Trophoblast cell (in vitro differentiated cells and primary cell): ENCODE results near the gene PLK4.

Experiments
- DNase-seq, 2 donors: peaks; one replicate each; pipeline ENCODE4 v3.0.0-alpha.2; 2016
- H2AFZ ChIP-seq: 2 replicates; pipeline ENCODE4 v1.6.1; 2013; ENCODE audit warnings: low read length, moderate library complexity, mild to moderate bottlenecking; ENCODE audit not compliant: insufficient read depth, poor library complexity
- H2AK5ac ChIP-seq: 2 replicates; pipeline ENCODE4 v1.6.1; 2013; ENCODE audit warnings: mild to moderate bottlenecking, low read length
- H2BK120ac ChIP-seq: 2 replicates; pipeline ENCODE4 v1.6.1; 2013; ENCODE audit warnings: low read length, mild to moderate bottlenecking, moderate library complexity; ENCODE audit not compliant: insufficient read depth, poor library complexity
- H2BK12ac ChIP-seq: 2 replicates; pipeline ENCODE4 v1.6.1; 2013; ENCODE audit warnings: mild to moderate bottlenecking, low read length, moderate library complexity
- H2BK5ac ChIP-seq: 2 replicates; pipeline ENCODE4 v1.6.1; 2013; ENCODE audit warnings: low read length, low read depth, moderate library complexity, mild to moderate bottlenecking; ENCODE audit not compliant: poor library complexity
- H3K14ac ChIP-seq: 2 replicates; pipeline ENCODE4 v1.6.1; 2013; ENCODE audit warnings: mild to moderate bottlenecking, low read length
- H3K18ac ChIP-seq: 2 replicates; pipeline ENCODE4 v1.6.1; 2013; ENCODE audit warnings: mild to moderate bottlenecking, low read length
- H3K23ac ChIP-seq: 2 replicates; pipeline ENCODE4 v1.6.1; 2013; ENCODE audit warnings: low read length
- H3K27ac ChIP-seq: 2 replicates; pipeline ENCODE4 v1.5.1; 2013; ENCODE audit warnings: low read depth, mild to moderate bottlenecking, inconsistent platforms, low read length, moderate library complexity
- H3K27me3 ChIP-seq: 2 replicates; pipeline ENCODE4 v1.6.1; 2013; ENCODE audit warnings: inconsistent platforms, mild to moderate bottlenecking, low read length, moderate library complexity; ENCODE audit not compliant: insufficient read depth
- H3K36me3 ChIP-seq, 2 experiments: 1 replicate in 1 of 2; 2 replicates in 1 of 2; pipeline ENCODE4 v1.6.1; 2013; ENCODE audit warnings: low read length in 2 of 2, mild to moderate bottlenecking in 2 of 2, moderate library complexity in 1 of 2; ENCODE audit not compliant: insufficient read depth in 2 of 2, control insufficient read depth in 1 of 2
- H3K4ac ChIP-seq: 2 replicates; pipeline ENCODE4 v1.6.1; 2013; ENCODE audit warnings: low read depth, mild to moderate bottlenecking, low read length, moderate library complexity
- H3K4me1 ChIP-seq, 2 experiments: 1 replicate in 1 of 2; 2 replicates in 1 of 2; pipeline ENCODE4 v1.6.1; 2013; ENCODE audit warnings: low read length in 2 of 2, mild to moderate bottlenecking in 2 of 2, moderate library complexity in 1 of 2; ENCODE audit not compliant: insufficient read depth in 2 of 2, control insufficient read depth in 1 of 2
- H3K4me2 ChIP-seq: 2 replicates; pipeline ENCODE4 v1.6.1; 2013; ENCODE audit warnings: inconsistent platforms, mild to moderate bottlenecking, low read length, moderate library complexity
- H3K4me3 ChIP-seq: 2 replicates; pipeline ENCODE4 v1.5.1; 2013; ENCODE audit warnings: mild to moderate bottlenecking, low read depth, low read length, inconsistent platforms
- H3K79me1 ChIP-seq: one replicate; pipeline ENCODE4 v1.6.1; 2013; ENCODE audit warnings: low read length
- H3K79me2 ChIP-seq: 2 replicates; pipeline ENCODE4 v1.6.1; 2013; ENCODE audit warnings: low read length, mild to moderate bottlenecking; ENCODE audit not compliant: control insufficient read depth, insufficient read depth, poor library complexity
- H3K9ac ChIP-seq: 2 replicates; pipeline ENCODE4 v1.6.1; 2013; ENCODE audit warnings: mild to moderate bottlenecking, low read length
- H3K9me3 ChIP-seq: 2 replicates; pipeline ENCODE4 v1.6.1; 2013; ENCODE audit warnings: low read depth, mild to moderate bottlenecking, control low read depth, inconsistent platforms, low read length; ENCODE audit not compliant: insufficient read depth
- H4K12ac ChIP-seq: 2 replicates; pipeline ENCODE4 v1.6.1; 2013; ENCODE audit warnings: low read depth, mild to moderate bottlenecking, low read length, moderate library complexity
- H4K8ac ChIP-seq: 2 replicates; pipeline ENCODE4 v1.6.1; 2013; ENCODE audit warnings: low read depth, mild to moderate bottlenecking, low read length, moderate library complexity
- H4K91ac ChIP-seq: one replicate; pipeline ENCODE4 v1.6.1; 2013; ENCODE audit warnings: low read depth, mild to moderate bottlenecking, low read length, moderate library complexity
- WGBS: extraction: QIAGEN DNeasy Blood & Tissue Kit; methylation state at CpG from one replicate; pipeline ENCODE4 v1.1.7; 2013; ENCODE audit warnings: missing lambda C conversion rate; ENCODE audit not compliant: insufficient read length, insufficient coverage; ENCODE audit errors: extremely low coverage; 5-methylcytosine and 5-hydroxymethylcytosine counted together

Gene PLK4

GRCh38 chr4:127846061-127846460 lies 34.6 kb upstream of the PLK4 start:
- Histone ChIP-seq H2AK5ac (no peak overlapping the region), H3K79me2 (no peaks in the 10 kb centered on the region), H3K4me1 (peaks cover 4 to 15% of the 10 kb centered on the region in 2 experiments), H3K4me3 (no peak overlapping the region), H3K4me2 (no peak overlapping the region), H2AFZ (no peak overlapping the region), H4K12ac (no peak overlapping the region), H3K27ac (no peak overlapping the region), H3K4ac (no peak overlapping the region), H4K8ac (no peak overlapping the region), H3K23ac (no peak overlapping the region), H3K18ac (no peak overlapping the region), H3K79me1 (no peaks in the 10 kb centered on the region), H3K9ac (no peak overlapping the region), H3K14ac (no peak overlapping the region), H2BK5ac (no peak overlapping the region), H3K27me3 (no peaks in the 10 kb centered on the region), H2BK12ac (no peak overlapping the region), H3K36me3 (no peaks in the 10 kb centered on the region), H4K91ac (no peak overlapping the region), H2BK120ac (no peak overlapping the region), H3K9me3 (peaks cover 2% of the 10 kb centered on the region)
- DNase-seq: no peak

GRCh38 chr4:127846765-127847164 lies 33.9 kb upstream of the PLK4 start:
- DNase-seq: no peak
- Histone ChIP-seq H3K4me1 (peaks cover 4 to 15% of the 10 kb centered on the region in 2 experiments), H3K18ac (no peak overlapping the region), H3K23ac (no peak overlapping the region), H3K4me2 (no peak overlapping the region), H3K36me3 (no peaks in the 10 kb centered on the region), H3K9ac (no peak overlapping the region), H4K8ac (no peak overlapping the region), H3K4me3 (no peak overlapping the region), H3K4ac (no peak overlapping the region), H3K27ac (no peak overlapping the region), H2BK5ac (no peak overlapping the region), H3K79me1 (no peaks in the 10 kb centered on the region), H4K91ac (no peak overlapping the region), H2BK120ac (no peak overlapping the region), H4K12ac (no peak overlapping the region), H2BK12ac (no peak overlapping the region), H3K27me3 (no peaks in the 10 kb centered on the region), H2AFZ (no peak overlapping the region), H3K9me3 (peaks cover 2% of the 10 kb centered on the region), H3K14ac (no peak overlapping the region), H3K79me2 (no peaks in the 10 kb centered on the region), H2AK5ac (no peak overlapping the region)
- no CpG with 5 or more reads among the region's 1 CpG for WGBS

DNA sequence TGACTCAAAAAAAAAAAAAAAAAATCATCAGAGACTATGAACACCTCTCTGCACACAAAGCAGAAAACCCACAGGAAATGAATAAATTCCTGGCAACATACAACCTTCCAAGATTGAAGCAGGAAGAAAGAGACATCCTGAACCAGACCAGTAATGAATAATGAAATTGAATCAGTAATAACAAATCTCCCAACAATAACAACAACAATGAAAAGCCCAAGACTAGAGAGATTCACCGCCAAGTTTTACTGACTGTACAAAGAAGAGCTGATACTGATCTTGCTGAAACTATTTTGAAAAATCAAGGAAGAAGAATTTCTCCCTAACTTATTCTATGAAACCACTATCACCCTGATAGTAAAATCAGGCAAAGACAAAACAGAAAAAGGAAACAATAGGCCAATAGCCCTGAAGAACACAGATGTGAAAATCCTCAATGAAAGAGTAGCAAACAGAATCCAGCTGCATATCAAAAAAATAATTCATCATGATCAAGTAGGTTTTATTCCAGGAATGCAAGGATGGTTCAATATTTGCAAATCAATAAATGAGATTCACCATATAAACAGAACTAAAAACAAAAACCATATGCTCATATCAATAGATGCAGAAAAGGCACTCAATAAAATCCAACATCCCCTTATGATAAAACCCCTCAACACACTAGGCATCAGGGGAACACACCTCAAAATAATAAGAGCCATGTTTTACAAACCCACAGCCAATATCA lies 31.0 kb upstream of the PLK4 start:
- WGBS: no CpG with 5 or more reads among the region's 1 CpG
- Histone ChIP-seq H3K79me1 (no peaks in the 10 kb centered on the region), H2BK12ac (no peak overlapping the region), H3K23ac (no peak overlapping the region), H3K9me3 (peaks cover 2% of the 10 kb centered on the region), H4K91ac (no peak overlapping the region), H3K79me2 (no peaks in the 10 kb centered on the region), H3K14ac (no peak overlapping the region), H3K4ac (no peak overlapping the region), H3K4me3 (no peak overlapping the region), H2AK5ac (no peak overlapping the region), H3K18ac (no peak overlapping the region), H2AFZ (no peak overlapping the region), H4K8ac (no peak overlapping the region), H2BK5ac (no peak overlapping the region), H3K27me3 (no peaks in the 10 kb centered on the region), H3K4me1 (peaks cover 2 to 10% of the 10 kb centered on the region in 2 experiments), H3K36me3 (no peaks in the 10 kb centered on the region), H3K9ac (no peak overlapping the region), H2BK120ac (no peak overlapping the region), H4K12ac (no peak overlapping the region), H3K4me2 (no peak overlapping the region), H3K27ac (no peak overlapping the region)
- no peak for DNase-seq

DNA sequence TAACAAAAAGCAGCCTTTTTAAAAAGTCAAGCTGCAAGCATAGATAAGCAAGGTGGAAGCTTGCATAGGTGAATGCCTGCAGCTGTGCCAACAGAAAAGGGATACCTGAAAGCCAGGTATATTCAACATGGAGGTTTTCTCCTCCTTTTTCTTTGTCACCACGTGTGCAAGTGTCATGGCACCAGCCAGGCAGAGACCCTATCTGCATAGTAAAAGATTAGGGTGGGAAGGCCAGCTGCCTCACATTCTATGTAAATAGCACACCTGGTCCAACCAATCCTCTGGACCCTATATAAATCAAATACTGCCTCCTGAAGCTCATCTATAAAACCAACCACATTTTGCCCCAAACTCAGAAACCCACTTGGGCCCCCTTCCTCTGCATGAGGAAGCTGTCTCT lies 28.0 kb upstream of the PLK4 start:
- Histone ChIP-seq H3K4ac (no peak overlapping the region), H3K4me1 (peaks cover 5 to 7% of the 10 kb centered on the region in 2 experiments)

More for the DNA sequence above, 28.0 kb upstream of the PLK4 start:
- H3K9me3 ChIP-seq: peaks cover 2% of the 10 kb centered on the region
- H3K14ac ChIP-seq: no peak overlapping the region
- no peak overlapping the region for H4K8ac ChIP-seq
- no peak overlapping the region for H3K4me3 ChIP-seq
- H2AFZ ChIP-seq: no peak overlapping the region
- H4K12ac ChIP-seq: no peak overlapping the region
- no peak overlapping the region for H3K4me2 ChIP-seq
- H3K27me3 ChIP-seq: no peaks in the 10 kb centered on the region
- H4K91ac ChIP-seq: no peak overlapping the region
- H3K79me2 ChIP-seq: no peaks in the 10 kb centered on the region
- no peak for DNase-seq
- H2BK12ac ChIP-seq: no peak overlapping the region
- H3K27ac ChIP-seq: no peak overlapping the region
- no peak overlapping the region for H3K9ac ChIP-seq
- H2BK5ac ChIP-seq: no peak overlapping the region
- H3K36me3 ChIP-seq: peaks cover 0 to 1% of the 10 kb centered on the region in 2 experiments
- no CpG with 5 or more reads among the region's 1 CpG for WGBS
- H3K18ac ChIP-seq: no peak overlapping the region
- H3K79me1 ChIP-seq: peaks cover 3% of the 10 kb centered on the region
- H2AK5ac ChIP-seq: no peak overlapping the region
- H3K23ac ChIP-seq: no peak overlapping the region
- no peak overlapping the region for H2BK120ac ChIP-seq
